ENCODE data around the gene LBP.
"Not testable (repeated sequence)": the region's sequence is repeated elsewhere in the genome, so short reads cannot be mapped to it uniquely, and the experiment has no call there.

LBP gene

DNA sequence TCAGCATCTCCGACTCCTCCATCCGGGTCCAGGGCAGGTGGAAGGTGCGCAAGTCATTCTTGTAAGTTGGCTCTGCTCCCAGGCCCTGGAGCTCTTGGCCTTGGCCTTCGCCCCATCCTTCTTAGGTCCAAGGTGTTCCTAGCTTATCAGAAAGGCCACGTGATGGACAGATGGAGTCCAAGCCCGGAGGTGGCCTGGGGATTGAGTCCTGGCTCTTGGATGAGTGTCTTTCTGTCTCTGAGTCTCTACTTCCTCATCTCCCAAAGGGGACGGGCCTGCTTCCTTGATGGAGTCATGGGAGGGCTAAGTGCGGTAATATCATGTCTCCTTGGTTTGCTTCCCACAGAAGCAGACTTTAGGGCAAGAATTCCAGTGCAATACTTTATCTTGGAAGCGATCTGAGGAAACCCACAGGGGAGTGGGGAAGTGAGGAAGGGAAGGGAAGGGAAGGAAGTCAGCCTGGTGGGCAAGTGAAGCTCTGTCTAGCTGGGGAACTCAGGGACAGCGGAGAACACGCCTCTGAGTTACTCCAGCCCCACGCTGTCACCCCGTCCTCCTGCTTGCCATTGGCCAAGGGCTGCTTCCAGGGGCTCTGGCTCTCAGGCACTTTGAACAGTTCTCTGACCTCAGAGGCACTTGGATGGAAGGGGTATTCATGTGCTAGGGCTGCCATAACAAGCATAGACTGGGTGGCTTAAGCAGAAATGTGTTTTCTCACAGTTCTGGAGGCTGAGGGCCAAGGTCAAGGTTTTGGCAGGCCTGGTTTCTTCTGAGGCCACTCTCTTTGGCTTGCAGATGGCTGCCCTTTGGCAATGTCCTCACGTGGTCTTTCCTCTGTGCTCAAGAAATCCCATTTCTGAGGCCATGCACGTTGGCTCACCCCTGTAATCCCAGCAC lies 4.8 kb downstream of the LBP start:
- no peak for DNase-seq

DNA sequence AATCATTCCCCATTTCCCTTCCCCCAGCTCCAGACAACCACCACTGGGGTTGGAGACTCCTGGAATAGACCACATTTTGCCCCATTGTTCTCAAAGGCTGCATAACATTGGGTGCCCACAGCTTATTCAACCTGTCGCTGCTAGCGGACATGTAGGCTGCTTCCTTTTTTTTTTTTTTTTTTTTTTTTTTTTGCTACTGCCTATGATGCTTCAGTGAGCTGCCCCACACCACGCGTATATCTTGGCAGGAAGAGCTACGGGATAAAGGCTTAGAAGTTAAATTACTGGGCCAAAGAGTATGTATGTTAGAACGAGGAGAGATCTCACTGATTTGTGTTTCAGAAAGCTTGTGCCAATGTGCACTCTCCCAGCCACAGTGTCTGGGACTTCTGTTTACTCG lies 7.0 kb downstream of the LBP start:
- no peak for DNase-seq

DNA sequence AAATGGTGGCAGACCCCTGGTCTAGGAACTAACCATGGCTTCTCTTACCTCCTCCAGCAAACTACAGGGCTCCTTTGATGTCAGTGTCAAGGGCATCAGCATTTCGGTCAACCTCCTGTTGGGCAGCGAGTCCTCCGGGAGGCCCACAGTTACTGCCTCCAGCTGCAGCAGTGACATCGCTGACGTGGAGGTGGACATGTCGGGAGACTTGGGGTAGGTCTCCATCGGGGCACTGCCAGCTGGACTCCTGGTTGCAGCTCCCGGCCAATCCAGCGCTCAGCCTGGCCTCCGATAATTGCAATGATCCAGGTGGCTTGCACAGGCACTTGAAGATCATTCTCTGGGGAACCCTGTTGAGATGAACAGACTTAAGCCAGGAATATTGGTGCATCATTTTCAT lies 7.9 kb downstream of the LBP start:
- no peak for DNase-seq

DNA sequence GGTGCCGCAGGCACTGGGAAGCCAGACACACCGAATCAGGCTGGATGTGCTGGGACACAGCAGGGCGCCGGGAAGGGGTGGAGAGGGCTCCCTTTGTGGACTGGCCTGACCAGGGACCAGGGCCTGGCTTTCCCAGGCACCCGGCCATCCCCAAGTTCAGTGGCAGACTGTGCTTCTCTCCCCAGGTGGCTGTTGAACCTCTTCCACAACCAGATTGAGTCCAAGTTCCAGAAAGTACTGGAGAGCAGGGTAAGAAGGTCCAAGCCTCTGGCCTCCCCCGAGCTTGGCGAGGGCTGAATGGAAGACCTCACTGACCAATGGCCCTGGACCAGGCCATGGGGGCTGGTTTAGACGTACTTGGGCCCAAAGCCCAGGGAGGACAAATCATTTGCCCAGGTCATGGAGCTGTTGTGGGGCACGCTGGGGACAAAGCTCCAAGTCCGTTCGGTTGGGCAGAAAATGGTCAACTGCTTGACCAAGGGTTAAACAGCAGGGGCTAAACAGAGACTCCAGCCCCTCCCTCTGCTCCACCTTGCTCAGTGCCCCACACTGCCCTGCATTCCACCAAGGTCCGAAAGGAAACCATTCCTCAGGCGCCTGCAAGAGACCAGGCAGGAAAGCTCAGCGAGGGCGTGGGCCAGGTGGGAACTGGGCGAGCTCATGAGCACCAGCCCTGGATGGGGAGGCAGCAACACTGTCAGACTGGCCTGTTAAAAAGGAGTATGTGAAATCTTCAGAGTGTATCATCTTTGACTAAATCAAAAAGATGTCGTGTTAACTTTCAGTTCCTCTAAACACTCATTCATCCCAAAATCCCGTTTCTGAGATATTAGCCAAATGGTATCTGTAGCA lies 9.1 kb downstream of the LBP start:
- DNase-seq: no peak

DNA sequence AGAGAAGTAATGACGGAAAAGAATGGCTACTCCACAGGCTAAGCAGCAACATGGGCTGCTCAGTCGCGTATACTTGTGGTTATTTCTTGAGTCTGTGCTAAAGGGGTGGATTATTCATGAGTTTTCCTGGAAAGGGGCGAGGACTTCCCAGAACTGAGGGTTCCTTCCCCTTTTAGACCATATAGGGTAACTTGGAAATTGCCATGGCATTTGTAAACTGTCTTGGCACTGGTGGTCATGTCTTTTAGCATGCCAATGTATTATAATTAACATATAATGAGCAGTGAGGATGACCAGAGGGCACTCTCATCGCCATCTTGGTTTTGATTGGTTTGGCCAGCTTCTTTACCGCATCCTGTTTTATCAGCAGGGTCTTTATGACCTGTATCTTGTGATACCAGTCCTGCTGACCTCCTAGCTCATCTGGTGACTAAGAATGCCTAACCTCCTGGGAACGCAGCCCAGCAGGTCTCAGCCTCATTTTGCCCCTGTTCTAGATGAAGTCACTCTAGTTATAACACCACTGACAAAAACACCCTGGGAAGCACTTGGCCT lies 11.4 kb downstream of the LBP start:
- no peak for DNase-seq

DNA sequence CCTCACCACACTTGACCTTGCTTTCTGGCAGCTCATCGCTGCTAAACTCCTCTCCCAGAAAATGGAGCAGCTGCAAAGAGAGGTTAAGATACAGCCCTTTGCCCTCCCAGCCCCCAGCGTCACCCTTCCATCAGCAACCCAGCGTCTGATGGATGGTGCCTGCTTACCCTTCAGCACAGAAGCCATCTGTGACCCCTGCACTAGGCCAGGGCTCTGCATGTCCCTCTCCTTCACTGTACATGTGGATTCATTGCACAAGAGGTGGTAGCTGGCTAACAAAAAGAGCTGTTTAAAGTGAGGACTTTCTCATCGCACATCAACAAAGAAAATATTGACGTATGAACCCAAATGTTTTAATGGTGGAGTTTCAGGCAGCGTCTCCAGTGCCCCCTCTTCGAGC lies 12.3 kb downstream of the LBP start:
- no peak for DNase-seq

DNA sequence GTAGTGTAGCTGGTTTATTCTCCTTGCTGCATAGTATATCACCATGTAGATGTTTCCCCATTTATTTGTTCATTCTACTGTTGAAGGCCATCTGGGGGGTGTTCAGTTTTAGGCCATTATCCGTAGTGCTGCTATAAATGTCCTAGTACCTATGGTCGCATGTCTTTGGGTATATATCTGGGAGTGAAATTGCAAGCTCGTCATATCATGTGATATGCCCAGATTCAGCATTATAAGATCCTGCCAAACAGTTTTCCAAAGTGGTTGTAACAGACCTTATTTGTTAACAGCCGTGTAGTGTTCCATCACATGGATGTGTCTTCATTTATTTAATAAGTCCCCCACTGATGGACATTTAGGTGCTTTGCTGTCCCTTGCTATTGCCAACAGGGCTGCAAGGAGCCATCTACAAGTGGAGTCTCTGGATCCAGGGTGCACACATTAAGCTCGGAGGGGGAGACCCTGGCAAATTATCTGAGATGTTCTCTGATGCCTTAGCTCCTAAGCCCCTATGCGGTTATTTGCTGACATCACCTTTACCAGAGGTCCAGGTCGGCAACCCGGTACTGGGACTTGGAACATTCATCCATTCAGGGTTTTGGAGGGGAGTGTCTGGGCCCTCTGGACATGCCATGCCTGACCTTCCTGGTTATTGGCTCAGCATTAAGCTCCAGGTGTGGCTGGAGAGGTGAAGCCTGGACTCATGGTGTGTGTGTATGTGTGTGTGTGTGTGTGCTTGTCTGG lies 16.9 kb downstream of the LBP start:
- DNase-seq: no peak

DNA sequence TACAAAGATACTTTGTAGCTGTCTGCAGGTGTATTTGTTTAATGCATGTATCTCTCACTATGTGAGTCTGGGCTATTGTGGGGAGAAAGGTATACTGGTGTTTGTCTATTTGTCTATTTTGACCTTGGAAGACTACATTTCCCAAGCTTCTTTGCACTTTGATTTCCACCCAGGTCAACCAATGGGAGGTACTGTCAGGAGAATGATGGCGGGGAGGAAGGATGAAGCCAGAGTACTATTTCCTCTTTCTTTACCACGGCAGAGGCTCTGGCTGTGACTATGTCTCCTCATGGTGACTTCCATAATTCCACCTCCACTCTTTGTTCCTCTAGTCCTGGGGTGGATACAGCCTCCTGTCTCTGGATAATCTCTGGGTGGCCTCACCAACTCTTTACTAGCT lies 23.1 kb downstream of the LBP start:
- DNase-seq: no peak

DNA sequence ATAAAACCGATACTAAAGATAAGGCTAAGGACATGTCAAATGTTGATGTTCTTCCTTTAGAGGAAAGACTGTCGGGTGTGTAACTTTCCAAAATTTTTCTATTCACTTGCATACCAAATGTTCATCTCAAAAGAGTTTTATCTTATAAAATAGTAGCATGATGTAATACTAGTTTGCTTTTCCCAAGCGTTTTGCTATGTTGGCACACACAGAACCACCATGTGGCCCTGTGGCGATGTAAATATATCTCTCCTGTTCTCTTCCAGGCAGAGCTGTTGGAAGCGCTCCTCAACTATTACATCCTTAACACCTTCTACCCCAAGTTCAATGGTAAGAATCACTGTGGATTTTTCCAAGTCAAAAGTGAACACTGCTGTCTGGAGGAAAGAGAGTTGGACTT lies 26.5 kb downstream of the LBP start:
- DNase-seq: no peak

DNA sequence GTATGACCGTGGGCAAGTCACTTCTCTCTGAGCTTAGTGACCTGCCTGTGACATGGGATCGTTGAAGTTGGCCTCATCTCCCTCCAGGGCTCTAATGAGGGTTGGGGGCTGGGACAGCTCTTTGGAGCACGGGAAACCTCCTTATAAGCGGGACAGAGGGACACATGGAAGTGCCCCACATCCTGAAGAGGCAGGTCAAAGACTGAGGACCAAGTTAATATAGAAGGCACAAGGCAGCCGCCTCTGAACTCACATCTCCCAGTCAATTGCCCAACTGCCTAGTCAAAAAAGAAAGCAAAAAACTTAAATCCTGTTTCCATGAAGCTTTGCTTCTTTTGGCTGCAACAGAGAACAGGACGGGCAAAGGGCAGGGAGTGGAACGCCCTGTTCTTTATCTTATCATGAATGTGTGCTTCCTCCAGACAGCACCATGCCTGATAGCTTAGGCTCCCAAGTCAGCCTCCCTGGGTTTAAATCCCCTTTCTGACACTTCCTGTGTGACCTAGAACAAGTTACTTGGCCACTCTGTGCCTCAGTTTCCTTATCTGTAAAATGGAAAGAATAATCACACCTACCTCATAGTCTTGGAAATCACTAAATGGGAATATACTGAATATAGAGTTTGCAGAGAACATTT lies 27.1 kb downstream of the LBP start:
- DNase-seq: no peak

DNA sequence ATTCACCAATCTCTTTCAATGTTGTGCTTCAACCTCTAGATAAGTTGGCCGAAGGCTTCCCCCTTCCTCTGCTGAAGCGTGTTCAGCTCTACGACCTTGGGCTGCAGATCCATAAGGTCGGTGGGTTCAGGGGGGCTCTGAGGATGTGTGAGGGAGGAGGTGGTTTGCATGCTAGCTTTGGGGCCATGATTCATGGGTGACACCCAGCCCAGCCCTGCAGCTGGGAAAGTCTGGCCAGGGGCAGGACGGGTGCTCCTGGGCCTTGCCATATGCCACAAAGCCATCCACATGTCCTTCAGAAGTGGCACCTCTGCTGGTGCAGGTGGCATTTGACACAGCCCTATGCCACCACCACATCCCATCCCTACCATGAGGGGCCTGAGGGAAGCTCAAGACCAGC lies 27.6 kb downstream of the LBP start:
- no peak for DNase-seq

DNA sequence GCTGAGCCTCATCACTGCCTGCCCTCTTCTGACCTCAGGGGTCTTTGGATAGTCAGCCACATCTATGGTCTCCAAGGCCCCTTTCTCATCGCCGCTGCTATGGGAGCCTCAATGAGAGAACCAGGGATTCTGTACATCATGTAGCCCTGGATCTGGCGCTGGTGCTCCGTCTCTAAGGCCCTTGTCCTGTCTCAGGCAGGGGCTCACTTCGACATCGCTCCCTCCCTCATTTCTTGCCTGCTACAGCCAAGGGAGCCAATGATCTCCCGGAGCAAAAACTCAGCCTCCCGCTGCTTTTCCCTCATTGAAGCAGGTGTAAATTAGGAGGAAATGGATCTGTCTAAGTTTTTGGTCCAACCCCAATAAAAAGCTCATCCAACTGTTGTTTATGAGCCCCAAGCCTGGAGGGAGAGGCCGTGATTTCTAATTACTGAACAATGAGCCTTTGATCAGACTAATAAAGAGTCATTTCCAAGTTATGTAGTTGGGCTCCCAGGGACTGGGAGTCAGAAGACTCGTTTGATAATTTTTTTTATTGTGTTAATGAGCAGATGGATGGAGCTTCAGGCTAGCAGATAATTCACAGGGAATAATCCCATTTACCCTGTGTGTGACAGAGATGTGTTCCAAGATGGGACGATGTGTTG lies 30.9 kb downstream of the LBP start:
- DNase-seq: no peak

DNA sequence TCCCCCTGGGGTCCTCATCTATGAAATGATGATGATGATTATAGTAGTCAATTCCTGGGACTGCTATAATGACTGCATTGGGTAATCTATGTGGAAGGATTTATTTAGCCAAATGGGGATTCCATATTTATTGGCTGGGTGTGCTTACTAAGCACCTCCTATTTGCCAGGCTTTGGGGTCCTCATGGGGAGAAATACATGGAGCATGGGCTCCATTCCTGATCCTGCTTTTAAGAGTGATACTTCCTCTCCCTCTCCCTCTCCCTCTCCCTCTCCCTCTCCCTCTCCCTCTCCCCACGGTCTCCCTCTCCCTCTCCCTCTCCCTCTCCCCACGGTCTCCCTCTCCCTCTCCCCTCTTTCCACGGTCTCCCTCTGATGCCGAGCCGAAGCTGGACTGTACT lies 31.6 kb downstream of the LBP start:
- not testable (repeated sequence) for DNase-seq

DNA sequence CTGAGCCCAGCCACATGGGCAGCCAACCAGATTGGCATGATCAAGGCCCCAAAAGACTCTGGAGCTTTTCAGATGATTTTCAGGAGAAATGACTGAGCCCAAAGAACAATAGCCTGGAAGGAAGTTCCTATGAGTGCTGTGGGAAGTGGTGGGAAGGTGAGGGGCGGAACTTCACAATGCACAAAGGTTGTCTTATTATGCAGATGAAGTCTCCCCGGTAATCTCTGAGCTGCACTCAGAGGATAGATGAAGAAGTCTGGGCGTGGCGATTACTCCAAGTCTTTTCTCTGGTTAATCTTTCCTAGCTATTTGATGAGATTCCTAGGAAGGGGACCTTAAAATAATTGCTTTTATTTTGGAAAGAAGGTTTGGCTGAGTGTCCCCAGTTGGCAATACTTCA lies 36.9 kb downstream of the LBP start:
- DNase-seq: no peak

DNA sequence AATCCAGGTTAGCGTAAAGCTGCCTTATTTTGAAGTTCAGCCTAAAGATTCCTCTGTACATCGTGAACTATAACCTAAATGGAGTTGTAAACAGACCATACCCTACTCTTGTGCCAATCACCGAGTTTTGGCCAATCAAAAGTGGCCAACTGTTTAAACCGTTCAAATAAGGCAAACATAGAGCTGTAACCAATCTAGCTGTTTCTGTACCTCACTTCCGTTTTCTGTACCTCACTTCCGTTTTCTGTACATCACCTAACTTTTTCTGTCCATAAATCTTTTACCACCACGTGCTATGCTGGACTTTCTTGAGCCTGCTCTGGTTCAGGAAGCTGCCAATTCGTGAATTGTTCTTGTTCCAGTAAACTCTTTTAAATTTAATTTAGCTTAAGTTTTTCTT lies 39.7 kb downstream of the LBP start:
- DNase-seq: no peak

DNA sequence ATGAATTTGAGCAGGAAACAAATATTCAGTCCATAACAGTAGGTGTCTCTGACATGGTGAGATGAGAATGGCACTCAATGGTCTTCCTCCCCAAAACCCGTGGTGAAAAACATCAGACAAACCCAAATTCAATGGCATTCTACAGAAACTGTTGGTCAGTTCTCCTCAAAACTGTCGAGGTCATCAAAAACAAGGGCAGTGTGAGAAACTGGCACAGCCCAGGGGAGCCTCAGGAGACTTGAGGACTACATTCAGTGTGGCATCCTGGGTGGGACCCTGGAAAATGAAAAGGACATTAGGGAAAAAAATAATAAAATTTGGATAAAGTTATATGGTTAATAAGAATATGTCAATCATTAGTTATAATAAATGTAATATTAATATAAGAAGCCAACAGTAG lies 40.6 kb downstream of the LBP start:
- DNase-seq: no peak

DNA sequence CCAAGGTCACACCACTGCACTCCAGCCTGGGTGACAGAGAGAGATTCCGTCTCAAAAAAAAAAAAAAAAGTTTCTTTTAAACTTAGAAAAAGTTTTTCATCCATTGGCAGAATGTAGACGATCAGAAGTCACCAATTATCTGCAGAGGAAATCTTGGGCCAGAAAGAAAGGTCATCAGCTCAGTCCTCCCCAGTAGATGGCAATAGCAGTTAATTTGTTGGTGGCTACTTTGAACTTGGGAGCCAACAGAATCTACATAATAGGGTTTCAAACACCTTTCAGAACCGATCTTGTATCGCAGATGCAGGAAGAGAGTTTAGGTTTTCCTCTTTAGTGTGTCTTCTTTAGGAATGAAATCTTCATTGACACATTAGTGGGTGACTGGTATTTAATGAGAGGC lies 41.7 kb downstream of the LBP start:
- DNase-seq: no peak

DNA sequence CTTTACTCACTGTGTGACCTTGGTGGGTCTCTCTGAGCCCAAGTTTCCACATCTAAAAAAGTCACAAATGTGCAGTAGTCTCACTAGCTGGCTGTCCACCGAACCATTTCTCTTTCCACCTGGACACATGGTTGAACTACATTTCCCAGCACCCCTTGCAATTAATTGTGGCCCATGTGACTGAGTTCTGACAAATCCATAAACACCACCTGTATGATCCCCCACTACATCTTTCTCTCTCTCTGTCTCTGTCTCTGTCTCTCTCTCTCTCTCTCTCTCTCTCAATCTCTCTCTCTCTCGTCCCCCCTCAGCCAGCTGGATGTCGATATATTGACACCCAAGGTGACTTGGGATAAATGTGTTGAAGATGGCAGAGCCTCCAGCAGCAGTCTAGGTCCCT lies 46.1 kb downstream of the LBP start:
- DNase-seq: no peak

DNA sequence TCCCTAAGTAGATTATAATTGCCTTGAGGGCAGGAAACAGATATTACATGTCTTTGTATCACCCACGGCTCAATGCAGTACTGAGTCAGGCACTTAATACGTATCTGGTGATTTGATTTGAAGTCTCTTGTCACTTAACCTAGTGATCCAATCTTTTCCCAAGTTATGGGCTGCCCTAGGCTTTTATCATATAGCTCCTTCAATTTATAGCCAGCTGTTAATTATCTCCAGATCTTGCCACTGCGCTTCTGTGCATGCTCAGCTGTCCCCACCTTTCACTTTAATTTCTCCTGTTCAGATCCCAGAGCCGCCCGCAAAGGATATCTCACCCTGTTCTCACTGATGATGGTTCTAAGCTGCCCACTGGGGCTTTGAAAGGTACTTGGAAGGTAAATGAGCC lies 47.0 kb downstream of the LBP start:
- DNase-seq: no peak

DNA sequence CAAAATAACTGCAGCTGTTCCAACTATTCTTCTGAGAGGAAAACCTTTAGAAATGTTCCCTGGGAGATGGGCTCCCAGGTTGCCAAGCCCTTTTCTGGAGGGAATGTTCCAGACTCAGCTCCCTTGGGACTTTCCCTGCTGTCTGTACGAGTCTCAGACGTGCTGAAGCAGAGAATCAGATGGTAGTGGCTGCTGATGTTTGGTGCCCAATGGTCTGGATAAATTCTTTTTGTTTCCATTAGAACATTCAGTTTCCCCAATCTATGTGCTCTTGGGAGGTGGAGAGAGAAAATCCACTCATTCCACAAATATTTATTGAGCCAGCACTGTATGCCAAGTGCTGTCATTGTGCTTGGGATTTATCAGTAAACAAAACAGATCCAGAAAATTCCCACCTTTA lies 48.9 kb downstream of the LBP start:
- no peak for DNase-seq

DNA sequence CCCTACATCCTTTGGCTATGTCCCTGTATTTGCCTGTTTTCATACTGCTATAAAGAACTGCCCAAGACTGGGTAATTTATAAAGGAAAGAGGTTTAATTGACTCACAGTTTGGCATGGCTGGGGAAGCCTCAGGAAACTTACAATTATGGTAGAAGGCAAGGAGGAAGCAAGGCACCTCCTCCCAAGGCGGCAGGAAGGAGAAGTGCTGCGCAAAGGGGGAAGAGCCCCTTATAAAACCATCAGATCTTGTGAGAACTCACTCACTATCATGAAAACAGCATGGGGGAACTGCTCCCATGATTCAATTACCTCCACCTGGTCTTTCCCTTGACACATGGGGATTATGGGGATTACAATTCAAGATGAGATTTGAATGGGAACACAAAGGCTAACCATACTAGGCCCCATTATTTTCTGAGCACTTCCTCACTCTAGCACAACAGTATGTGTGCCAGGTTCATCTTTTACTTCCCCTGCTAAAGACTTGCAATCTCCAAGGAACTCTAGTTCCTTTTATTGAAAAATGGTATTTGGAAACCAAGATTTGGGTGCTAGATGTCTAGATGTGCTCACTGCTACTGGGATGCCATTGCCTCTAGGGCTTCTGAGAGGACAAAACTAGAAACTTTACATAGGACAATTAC lies 49.6 kb downstream of the LBP start:
- DNase-seq: not testable (repeated sequence)

DNA sequence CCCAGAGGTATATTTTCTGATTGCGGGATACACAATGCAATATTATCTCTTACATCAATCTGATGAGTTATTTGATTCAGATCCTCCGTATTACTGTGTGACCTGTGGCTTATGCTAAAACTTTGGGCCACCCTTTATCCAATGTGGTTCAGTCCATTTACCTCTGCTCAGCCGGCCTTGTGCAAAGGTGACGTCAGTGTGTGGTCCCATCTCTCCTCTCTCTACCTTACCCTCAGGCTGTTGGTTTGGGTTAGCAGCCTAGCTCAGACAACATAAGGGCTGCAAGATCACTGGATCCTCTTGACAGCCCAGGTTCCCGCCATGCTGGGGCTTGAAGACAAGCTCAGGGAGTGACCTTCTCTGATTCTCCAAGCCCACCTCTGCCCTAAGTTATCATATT lies 55.8 kb downstream of the LBP start:
- no peak for DNase-seq
